ENCODE data around the gene STARD5.

Gene STARD5

GRCh38 chr15:81288616-81289015, 35.3 kb downstream of the STARD5 start:
- DNase-seq, result no peak

- DNase-seq, result peak in 1 of 2 experiments; percentile 20
Observed at GRCh38 chr15:81288040-81288439, 35.9 kb downstream of the STARD5 start.

GRCh38 chr15:81286621-81287121, 37.3 kb downstream of the STARD5 start:
- DNase-seq, result no peak

GRCh38 chr15:81285461-81285860, 38.5 kb downstream of the STARD5 start:
- DNase-seq, result no peak

GRCh38 chr15:81284256-81285031, 39.5 kb downstream of the STARD5 start:
- DNase-seq, result no peak

- no peak for DNase-seq
Observed at GRCh38 chr15:81282911-81283310, 41.0 kb downstream of the STARD5 start.

GRCh38 chr15:81282606-81282895, 41.4 kb downstream of the STARD5 start:
- no peak for DNase-seq

- DNase-seq, result no peak
Observed at GRCh38 chr15:81281766-81282605, 42.0 kb downstream of the STARD5 start.

- no peak for DNase-seq
Observed at GRCh38 chr15:81281456-81281735, 42.5 kb downstream of the STARD5 start.

GRCh38 chr15:81280696-81281455, 43.1 kb downstream of the STARD5 start:
- peak in 1 of 2 experiments; percentile 11 for DNase-seq

GRCh38 chr15:81279621-81280485, 44.1 kb downstream of the STARD5 start:
- no peak for DNase-seq

- no peak for DNase-seq
Observed at GRCh38 chr15:81278306-81279029, 45.5 kb downstream of the STARD5 start.

- no peak for DNase-seq
Observed at GRCh38 chr15:81277851-81278250, 46.1 kb downstream of the STARD5 start.

- no peak for DNase-seq
Observed at GRCh38 chr15:81276967-81277366, 47.0 kb downstream of the STARD5 start.

- no peak for DNase-seq
Observed at GRCh38 chr15:81275711-81276392, 48.1 kb downstream of the STARD5 start.

GRCh38 chr15:81274931-81275707, 48.8 kb downstream of the STARD5 start:
- DNase-seq, result peak; percentile 54 to 71

- no peak for DNase-seq
Observed at GRCh38 chr15:81274255-81274654, 49.7 kb downstream of the STARD5 start.

- DNase-seq, result no peak
Observed at GRCh38 chr15:81273855-81274254, 50.1 kb downstream of the STARD5 start.

GRCh38 chr15:81273200-81273599, 50.7 kb downstream of the STARD5 start:
- DNase-seq, result no peak
